Endothelial cell of umbilical vein (primary cell): Measurements from ENCODE around the gene KIF5C. TPM values are rescaled to one million over a fixed set of nuclear protein-coding genes. Genes with fewer than 3 reads are reported as not detected.

Source experiments
- BruUV-seq: library from RNA; stranded (reverse); fragments of 400-500 nt; replicated peaks from 2 replicates; lab custom pipeline; 2021; lab: Mats Ljungman, UMichigan
- CTCF ChIA-PET: fragments of 300-600, 350-600 bp; sonication (Branson Sonifier 250); formaldehyde crosslinking; loops from one replicate; lab custom pipeline; 2021; ENCODE audit warnings: antibody characterized with exemption, inconsistent platforms; lab: Charles Lee
- POLR2A ChIA-PET: fragments of 300-600, 350-600 bp; sonication (Branson Sonifier 250); formaldehyde crosslinking; loops from one replicate; lab custom pipeline; 2021; ENCODE audit warnings: antibody characterized with exemption, inconsistent platforms; lab: Charles Lee
- DNase-seq: peaks from one replicate; pipeline ENCODE4 v3.0.0-alpha.2; 2011; ENCODE audit warnings: low read depth, low spot score
- FAIRE-seq: peaks from 2 replicates; lab custom pipeline; 2011; peaks lifted over from hg19 to GRCh38; lab: Jason Lieb, UNC
- H2AFZ ChIP-seq: 2 replicates; pipeline ENCODE4 v1.6.0; 2012; ENCODE audit warnings: low read depth, low read length, control low read depth, inconsistent platforms
- H3K27ac ChIP-seq: 2 replicates; pipeline ENCODE4 v1.5.1; 2011; ENCODE audit warnings: low read depth, mild to moderate bottlenecking, control low read depth, low read length, moderate library complexity; ENCODE audit not compliant: insufficient read depth
- H3K27me3 ChIP-seq, 2 experiments: 2 replicates each; pipeline versions ENCODE4 v1.6.0 to v1.6.1; 2011; ENCODE audit warnings: low read length in 2 of 2, mixed read lengths in 1 of 2; ENCODE audit not compliant: control insufficient read depth in 2 of 2, insufficient read depth in 2 of 2
- H3K36me3 ChIP-seq, 2 experiments: 2 replicates in 1 of 2; 3 replicates in 1 of 2; pipeline ENCODE4 v1.5.1; 2011; ENCODE audit warnings: low read length in 2 of 2, mild to moderate bottlenecking in 1 of 2, moderate library complexity in 1 of 2; ENCODE audit not compliant: control insufficient read depth in 2 of 2, insufficient read depth in 2 of 2; ENCODE audit errors: extremely low read depth in 1 of 2
- H3K4me1 ChIP-seq: 3 replicates; pipeline ENCODE4 v1.5.1; 2011; ENCODE audit warnings: mild to moderate bottlenecking, low read length; ENCODE audit not compliant: control insufficient read depth, insufficient read depth; ENCODE audit errors: extremely low read depth
- H3K4me2 ChIP-seq: 2 replicates; pipeline ENCODE4 v1.6.1; 2011; ENCODE audit warnings: low read length, control low read depth, mixed read lengths; ENCODE audit not compliant: insufficient read depth
- H3K4me3 ChIP-seq, 3 experiments: fragments of 200-600 bp in 1 of 3; sonication (generic), shearing (Covaris generic) in 1 of 3; replicated peaks in 1 of 3; 2 replicates each; pipeline ENCODE4 v1.5.1; 2011 to 2016; ENCODE audit warnings: control low read depth in 3 of 3, low read length in 3 of 3, mild to moderate bottlenecking in 2 of 3, inconsistent platforms in 1 of 3, low read depth in 1 of 3, moderate library complexity in 1 of 3; ENCODE audit not compliant: insufficient read depth in 1 of 3
- H3K79me2 ChIP-seq: 2 replicates; pipeline ENCODE4 v1.6.0; 2012; ENCODE audit warnings: low read length, inconsistent platforms; ENCODE audit not compliant: control insufficient read depth, insufficient read depth
- H3K9ac ChIP-seq: replicated peaks from 2 replicates; pipeline ENCODE3; 2011; ENCODE audit warnings: low read length, control low read depth; ENCODE audit not compliant: insufficient read depth; ENCODE audit errors: extremely low read depth
- H3K9me1 ChIP-seq: replicated peaks from 3 replicates; pipeline ENCODE4 v1.6.0; 2011; ENCODE audit warnings: mild to moderate bottlenecking, low read length; ENCODE audit not compliant: control insufficient read depth, insufficient read depth; ENCODE audit errors: extremely low read depth
- H3K9me3 ChIP-seq: replicated peaks from 2 replicates; pipeline ENCODE4 v1.5.1; 2012; ENCODE audit warnings: low read length, inconsistent platforms; ENCODE audit not compliant: control insufficient read depth, insufficient read depth
- H4K20me1 ChIP-seq: replicated peaks from 2 replicates; pipeline ENCODE3; 2011; ENCODE audit warnings: mild to moderate bottlenecking, low read length; ENCODE audit not compliant: control insufficient read depth, insufficient read depth; ENCODE audit errors: extremely low read depth
- EZH2 ChIP-seq: IDR thresholded peaks from 2 replicates; pipeline ENCODE4 v1.6.1; 2012; ENCODE audit warnings: borderline replicate concordance, low read depth, mild to moderate bottlenecking, moderate library complexity, low read length, inconsistent platforms; ENCODE audit not compliant: severe bottlenecking
- GATA2 ChIP-seq: IDR thresholded peaks from 2 replicates; pipeline ENCODE4 v1.7.0; 2011; ENCODE audit warnings: low read depth, mild to moderate bottlenecking, moderate library complexity, mixed read lengths, low read length; ENCODE audit not compliant: insufficient read length, insufficient read depth
- JUN ChIP-seq: IDR thresholded peaks from 2 replicates; pipeline ENCODE4 v1.6.1; 2011; ENCODE audit warnings: borderline replicate concordance, low read depth; ENCODE audit not compliant: insufficient read length, insufficient read depth
- MYC ChIP-seq: IDR thresholded peaks from one replicate; pipeline ENCODE4 v1.6.1; 2011; ENCODE audit warnings: mild to moderate bottlenecking, low read depth, low read length
- POLR2AphosphoS5 ChIP-seq: IDR thresholded peaks from 2 replicates; pipeline ENCODE4 v1.6.1; 2012; ENCODE audit warnings: low read depth, mild to moderate bottlenecking, control low read depth, low read length, moderate library complexity; ENCODE audit not compliant: insufficient read depth
- dilution Hi-C: fragments of 300-500 bp; cut with MboI; formaldehyde crosslinking; loops from one replicate; pipeline ENCODE4 v1.15.0; 2019; ENCODE audit warnings: low sequenced_read_pairs; ENCODE audit not compliant: extremely low pct_ligation_motif_present
- intact Hi-C: fragments of 100-400 bp; cut with micrococcal nuclease; formaldehyde crosslinking; loops from one replicate; pipeline ENCODE4 v1.10.0; 2022
- polyA plus RNA-seq, 4 experiments: library from polyadenylated mRNA; depleted of rRNA in 3 of 4; stranded (reverse) in 3 of 4; unstranded in 1 of 4; fragments of >200 nt; gene quantifications; 2 replicates each; pipeline versions ENCODE4 v1.2.1 to v1.2.3, GENCODE V29; 2011 to 2012; ENCODE audit warnings: missing spikeins in 1 of 4
- total RNA-seq: library from RNA; stranded (reverse); gene quantifications from 2 replicates; pipeline ENCODE4 v1.2.3, GENCODE V29; 2021
- TF ChIP-seq, protein P1 (sequence below), 2 donors: IDR thresholded peaks; 1 replicate in 1 of 2; 2 replicates in 1 of 2; pipeline ENCODE4 v1.5.1; 2011; ENCODE audit warnings: low read length in 2 of 2, mild to moderate bottlenecking in 2 of 2, moderate library complexity in 2 of 2, control low read depth in 1 of 2, inconsistent platforms in 1 of 2, low read depth in 1 of 2; ENCODE audit not compliant: insufficient read depth in 1 of 2; ENCODE audit errors: extremely low read depth in 1 of 2
- TF ChIP-seq, protein P2 (sequence below): IDR thresholded peaks from 2 replicates; pipeline ENCODE4 v1.6.1; 2011; ENCODE audit not compliant: insufficient read depth, insufficient read length

Gene KIF5C
- total and polyA plus RNA-seq, 2 donors (not counting 3 experiments of a cell fraction or from before 2014, with no cell fraction given): 0.01 to 0.55 TPM

DNA sequence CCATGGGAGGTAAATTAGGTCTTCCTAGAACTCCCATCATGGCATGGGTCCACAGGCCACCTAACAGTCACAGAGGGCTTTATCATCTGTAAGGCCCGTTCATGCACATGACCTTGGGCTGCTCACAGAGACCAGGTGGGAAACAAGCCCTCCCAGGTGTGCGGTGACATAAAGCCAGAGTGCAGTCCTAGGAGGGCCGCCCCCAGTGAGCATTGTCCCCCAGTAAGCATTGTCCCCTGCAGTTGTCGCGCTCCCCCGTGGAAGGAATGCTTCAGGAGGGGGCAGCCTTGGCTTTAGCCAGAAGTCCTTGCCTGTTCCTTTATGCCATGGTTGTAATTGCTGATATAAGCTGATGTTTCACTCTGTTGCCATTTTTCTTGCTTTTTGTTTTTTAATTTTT is 121.8 kb downstream of the KIF5C start:
- dilution Hi-C loops (no loop called here), intact Hi-C loops (no loop called here)

More for the DNA sequence above, 121.8 kb downstream of the KIF5C start:
- H3K36me3 ChIP-seq: no peaks in the 10 kb centered on the region
- H3K9me3 ChIP-seq: no peaks in the 10 kb centered on the region
- ChIA-PET POLR2A (no interaction called here), CTCF (no interaction called here)
- no peak for DNase-seq
- no peak overlapping the region for H3K9ac ChIP-seq
- H2AFZ ChIP-seq: no peak overlapping the region
- no peaks in the 10 kb centered on the region for H3K79me2 ChIP-seq
- TF ChIP-seq EZH2: no peak
- TF ChIP-seq GATA2: no peak
- no peak for TF ChIP-seq MYC
- no peak for TF ChIP-seq JUN
- TF ChIP-seq, protein P1, sequence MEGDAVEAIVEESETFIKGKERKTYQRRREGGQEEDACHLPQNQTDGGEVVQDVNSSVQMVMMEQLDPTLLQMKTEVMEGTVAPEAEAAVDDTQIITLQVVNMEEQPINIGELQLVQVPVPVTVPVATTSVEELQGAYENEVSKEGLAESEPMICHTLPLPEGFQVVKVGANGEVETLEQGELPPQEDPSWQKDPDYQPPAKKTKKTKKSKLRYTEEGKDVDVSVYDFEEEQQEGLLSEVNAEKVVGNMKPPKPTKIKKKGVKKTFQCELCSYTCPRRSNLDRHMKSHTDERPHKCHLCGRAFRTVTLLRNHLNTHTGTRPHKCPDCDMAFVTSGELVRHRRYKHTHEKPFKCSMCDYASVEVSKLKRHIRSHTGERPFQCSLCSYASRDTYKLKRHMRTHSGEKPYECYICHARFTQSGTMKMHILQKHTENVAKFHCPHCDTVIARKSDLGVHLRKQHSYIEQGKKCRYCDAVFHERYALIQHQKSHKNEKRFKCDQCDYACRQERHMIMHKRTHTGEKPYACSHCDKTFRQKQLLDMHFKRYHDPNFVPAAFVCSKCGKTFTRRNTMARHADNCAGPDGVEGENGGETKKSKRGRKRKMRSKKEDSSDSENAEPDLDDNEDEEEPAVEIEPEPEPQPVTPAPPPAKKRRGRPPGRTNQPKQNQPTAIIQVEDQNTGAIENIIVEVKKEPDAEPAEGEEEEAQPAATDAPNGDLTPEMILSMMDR (IDR thresholded peaks at IDR 0.05; ENCODE audit: extremely low read depth in 1 of 2, insufficient read depth in 1 of 2, low read depth in 1 of 2, low read length in 2 of 2): no peak
- no peak for TF ChIP-seq POLR2AphosphoS5
- TF ChIP-seq, protein P2, sequence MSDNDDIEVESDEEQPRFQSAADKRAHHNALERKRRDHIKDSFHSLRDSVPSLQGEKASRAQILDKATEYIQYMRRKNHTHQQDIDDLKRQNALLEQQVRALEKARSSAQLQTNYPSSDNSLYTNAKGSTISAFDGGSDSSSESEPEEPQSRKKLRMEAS: no peak
- H3K9me1 ChIP-seq: no peaks in the 10 kb centered on the region
- peaks cover 0 to 6% of the 10 kb centered on the region in 2 experiments for H3K27me3 ChIP-seq
- FAIRE-seq: no peak
- H3K4me2 ChIP-seq: no peak overlapping the region
- H4K20me1 ChIP-seq: no peaks in the 10 kb centered on the region
- no peaks in the 10 kb centered on the region for H3K4me1 ChIP-seq
- no peak overlapping the region for H3K27ac ChIP-seq
- BruUV-seq: no TSS peak
- H3K4me3 ChIP-seq: no peak overlapping the region
